GM19328 (cell line): ENCODE data around the gene ZBTB7B.
A peak's percentile ranks its signal among the peaks of the same experiment; 100 is the strongest.

Source experiments
- ATAC-seq: cut with Tn5 transposase; IDR thresholded peaks from one replicate; pipeline ENCODE4 v1.9.1; 2021; ENCODE audit warnings: mild to moderate bottlenecking, moderate library complexity; ENCODE audit not compliant: unreplicated experiment

ZBTB7B gene

DNA sequence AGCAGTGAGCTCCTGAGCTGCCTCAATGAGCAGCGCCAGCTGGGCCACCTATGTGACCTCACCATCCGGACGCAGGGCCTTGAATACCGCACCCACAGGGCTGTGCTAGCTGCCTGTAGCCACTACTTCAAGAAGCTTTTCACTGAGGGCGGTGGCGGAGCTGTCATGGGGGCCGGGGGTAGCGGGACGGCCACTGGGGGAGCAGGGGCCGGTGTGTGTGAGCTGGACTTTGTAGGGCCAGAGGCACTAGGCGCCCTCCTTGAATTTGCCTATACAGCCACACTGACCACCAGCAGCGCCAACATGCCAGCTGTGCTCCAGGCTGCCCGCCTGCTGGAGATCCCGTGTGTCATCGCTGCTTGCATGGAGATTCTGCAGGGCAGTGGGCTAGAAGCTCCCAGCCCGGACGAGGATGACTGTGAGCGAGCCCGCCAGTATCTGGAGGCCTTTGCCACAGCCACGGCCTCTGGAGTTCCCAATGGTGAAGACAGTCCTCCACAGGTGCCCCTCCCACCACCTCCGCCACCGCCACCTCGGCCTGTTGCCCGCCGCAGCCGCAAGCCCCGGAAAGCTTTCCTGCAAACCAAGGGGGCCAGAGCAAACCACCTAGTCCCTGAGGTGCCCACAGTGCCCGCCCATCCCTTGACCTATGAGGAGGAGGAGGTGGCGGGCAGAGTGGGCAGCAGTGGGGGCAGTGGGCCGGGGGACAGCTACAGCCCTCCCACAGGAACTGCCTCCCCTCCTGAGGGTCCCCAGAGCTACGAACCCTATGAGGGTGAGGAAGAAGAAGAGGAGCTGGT lies 12.3 kb downstream of the ZBTB7B start:
- no peak for ATAC-seq

DNA sequence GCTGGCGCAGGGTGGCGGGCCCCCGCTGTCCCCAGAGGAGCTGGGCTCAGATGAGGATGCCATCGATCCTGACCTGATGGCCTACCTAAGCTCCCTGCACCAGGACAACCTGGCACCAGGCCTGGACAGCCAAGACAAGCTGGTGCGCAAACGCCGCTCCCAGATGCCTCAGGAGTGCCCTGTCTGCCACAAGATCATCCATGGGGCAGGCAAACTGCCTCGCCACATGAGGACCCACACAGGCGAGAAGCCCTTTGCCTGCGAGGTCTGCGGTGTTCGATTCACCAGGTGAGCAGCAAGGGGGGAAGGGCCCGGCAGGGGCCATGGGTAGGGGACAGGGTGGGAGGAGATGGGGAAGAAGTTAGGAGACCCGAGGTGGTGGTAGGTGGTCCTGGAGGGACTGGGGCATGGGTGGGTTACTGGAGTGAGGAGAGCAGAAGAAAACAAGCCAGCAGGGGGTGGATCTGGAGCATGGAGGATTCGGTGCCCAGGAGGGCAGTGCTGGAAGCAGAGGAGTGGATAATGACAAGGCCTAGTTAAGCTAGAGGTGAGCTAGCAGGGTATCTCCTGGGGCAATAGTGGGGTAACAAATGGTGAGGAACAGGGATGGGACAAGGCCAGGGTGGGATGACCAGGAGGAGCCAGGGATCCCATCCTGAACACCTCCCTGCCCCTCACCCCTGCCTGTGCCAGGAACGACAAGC lies 13.1 kb downstream of the ZBTB7B start:
- ATAC-seq: no peak

- ATAC-seq: no peak
These were observed 13.7 kb downstream of the ZBTB7B start for GRCh38 chr1:155016231-155016831.

- peak; percentile 84 for ATAC-seq
These were observed 14.7 kb downstream of the ZBTB7B start for GRCh38 chr1:155017041-155017945.

DNA sequence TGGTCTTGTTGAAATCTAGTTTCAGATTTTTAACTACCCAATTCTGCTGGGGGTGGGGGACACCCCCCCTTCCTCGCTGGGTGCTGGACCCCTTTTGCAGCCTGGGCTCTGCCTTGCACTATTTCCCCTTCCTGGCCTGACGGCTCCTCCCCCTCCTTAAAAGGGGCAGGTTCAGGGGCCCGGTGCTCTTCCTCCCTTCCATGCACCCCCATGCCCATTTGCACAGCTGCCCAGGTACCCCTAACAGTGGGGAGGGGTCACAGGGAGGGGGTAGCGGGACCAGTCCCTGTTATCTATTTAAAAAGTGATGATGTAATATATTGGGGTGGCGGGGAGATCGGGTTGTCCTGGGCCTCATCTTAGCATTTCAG lies 15.3 kb downstream of the ZBTB7B start:
- no peak for ATAC-seq

GRCh38 chr1:155018617-155019348 lies 16.2 kb downstream of the ZBTB7B start:
- no peak for ATAC-seq

- ATAC-seq: no peak
These were observed 17.0 kb downstream of the ZBTB7B start for GRCh38 chr1:155019377-155020245.

DNA sequence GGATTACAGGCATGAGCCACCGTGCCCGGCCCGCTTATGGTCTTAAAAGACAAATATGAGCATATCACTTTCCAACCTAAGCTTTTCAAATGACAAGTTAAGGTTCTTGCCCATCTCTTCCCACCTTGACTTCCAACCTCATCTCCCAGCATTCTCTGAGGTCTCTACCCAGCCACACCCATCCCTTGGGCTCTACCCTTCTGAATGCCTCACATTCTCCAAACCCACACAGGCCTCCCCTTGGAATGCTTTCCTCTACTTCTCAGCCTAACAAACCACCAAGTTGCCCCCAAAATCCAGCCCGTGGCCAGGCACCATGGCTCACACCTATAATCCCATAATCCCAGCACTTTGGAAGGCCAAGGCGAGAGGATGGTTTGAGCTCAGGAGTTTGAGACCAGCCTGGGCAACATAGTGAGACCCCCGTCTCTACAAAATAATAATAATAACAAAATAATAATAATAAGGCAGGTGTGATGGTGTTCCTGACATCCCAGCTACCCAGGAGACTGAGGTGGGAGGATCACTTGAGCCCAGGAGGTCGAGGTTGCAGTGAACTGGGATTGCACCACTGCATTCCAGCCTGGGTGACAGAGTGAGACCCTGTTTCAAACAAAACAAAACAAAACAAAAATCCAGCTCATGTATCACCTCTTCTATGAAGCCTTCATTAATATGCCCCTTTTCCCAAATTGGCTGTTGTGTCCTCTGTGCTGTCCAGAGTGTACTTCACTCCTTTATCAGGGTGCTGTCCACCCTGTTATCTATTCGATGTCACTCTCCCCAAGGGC lies 19.7 kb downstream of the ZBTB7B start:
- no peak for ATAC-seq

- ATAC-seq: no peak
These were observed 20.3 kb downstream of the ZBTB7B start for GRCh38 chr1:155022927-155023236.

- ATAC-seq: no peak
These were observed 21.0 kb downstream of the ZBTB7B start for GRCh38 chr1:155023627-155024026.

DNA sequence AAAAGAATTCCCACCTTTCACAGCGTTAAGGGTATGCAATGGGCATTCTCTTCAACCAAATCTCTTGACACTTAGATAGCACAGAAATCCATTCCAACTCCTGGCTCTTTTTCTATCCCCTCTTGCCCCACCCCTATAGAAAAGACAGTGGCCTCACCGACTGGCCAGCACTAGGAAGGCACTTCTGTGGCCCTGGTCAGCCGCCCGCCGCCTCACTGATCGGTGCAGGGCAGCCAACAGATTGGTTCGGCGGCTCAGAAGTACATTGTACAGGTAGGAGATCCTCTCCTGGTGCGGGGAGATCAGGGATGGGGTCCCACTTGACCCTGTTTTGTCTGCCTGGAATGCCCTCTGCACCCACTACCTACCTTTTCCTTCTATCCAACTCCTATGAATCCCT lies 21.7 kb downstream of the ZBTB7B start:
- ATAC-seq: no peak

- ATAC-seq: no peak
These were observed 23.6 kb downstream of the ZBTB7B start for GRCh38 chr1:155026154-155026553.

GRCh38 chr1:155026588-155026987 lies 24.0 kb downstream of the ZBTB7B start:
- ATAC-seq: no peak

DNA sequence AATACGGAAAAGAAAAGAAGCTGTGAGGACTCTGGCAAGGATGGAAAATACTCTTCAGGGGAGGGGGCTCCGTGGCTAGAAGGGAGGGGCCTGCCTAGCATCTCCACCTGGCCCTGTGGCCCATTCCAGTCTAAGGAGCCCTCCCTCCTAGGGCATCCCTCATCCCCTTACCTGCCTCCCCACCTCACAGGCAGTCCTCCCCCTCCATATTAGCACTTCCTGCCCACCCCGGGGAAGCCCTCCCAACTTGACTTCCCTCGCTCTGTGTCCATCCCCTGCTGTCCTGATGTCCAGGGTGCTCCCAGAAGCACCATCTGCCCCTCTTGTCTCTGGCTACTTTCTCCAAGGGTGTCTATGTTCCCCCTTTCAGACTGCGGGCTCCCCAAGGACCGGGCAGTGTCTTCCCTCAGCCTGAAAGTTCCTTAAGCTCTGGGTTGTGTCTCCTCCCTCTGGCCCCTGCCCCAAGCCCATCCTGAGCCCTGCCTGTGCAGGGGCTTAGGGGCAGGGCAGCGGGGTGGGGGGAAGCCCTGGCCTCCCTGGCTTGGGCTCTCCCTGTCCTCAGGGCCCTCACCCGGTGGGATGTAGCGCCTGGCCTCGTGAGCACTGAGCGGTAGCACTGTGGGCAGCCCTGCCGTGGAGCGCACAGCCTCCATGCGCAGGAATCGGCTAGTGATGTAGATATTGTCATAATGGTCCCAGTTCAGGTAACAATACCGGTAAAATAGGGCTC lies 27.1 kb downstream of the ZBTB7B start:
- no peak for ATAC-seq

- no peak for ATAC-seq
These were observed 27.7 kb downstream of the ZBTB7B start for GRCh38 chr1:155030243-155030795.

GRCh38 chr1:155030899-155031298 lies 28.3 kb downstream of the ZBTB7B start:
- no peak for ATAC-seq

- ATAC-seq: no peak
These were observed 30.3 kb downstream of the ZBTB7B start for GRCh38 chr1:155032886-155033285.

DNA sequence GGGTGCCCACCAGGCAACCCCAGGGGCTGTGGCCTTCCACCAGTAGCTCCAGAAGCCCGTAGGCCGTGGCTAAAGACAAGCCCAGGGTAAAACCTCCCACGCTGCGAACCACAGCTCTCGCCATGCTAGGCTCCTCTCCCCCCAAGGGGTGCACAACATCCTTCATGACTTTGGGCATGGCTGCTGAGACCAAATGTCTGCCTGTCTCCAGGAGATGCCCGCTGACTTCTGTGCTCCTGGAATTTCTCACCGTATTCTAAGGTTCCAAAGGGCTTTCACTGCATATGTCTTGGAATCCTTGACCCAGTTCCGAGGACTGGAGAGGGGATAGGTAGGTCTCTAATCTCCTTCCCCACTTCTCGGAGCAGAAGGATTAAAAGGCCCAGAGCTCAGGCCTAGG lies 30.9 kb downstream of the ZBTB7B start, which contains the start of the genes DCST1 and DCST2:
Gene DCST1, plus strand, starts transcription at position 301 of the 400 bp plus-strand sequence. CDS start 213 bp downstream, outside the sequence.
Gene DCST2, minus strand, starts transcription at position 258 of the 400 bp plus-strand sequence. Its CDS starts 80 bp downstream, at position 178.
- no peak for ATAC-seq
